Forelimb muscle (tissue), 1 donor: ENCODE data around the gene MAVS. TPM values are rescaled to one million over a fixed set of nuclear protein-coding genes. Genes with fewer than 3 reads are reported as not detected.
"Not testable (repeated sequence)": the region's sequence is repeated elsewhere in the genome, so short reads cannot be mapped to it uniquely, and the experiment has no call there.

ENCODE experiments used
- DNase-seq: peaks from one replicate; pipeline ENCODE4 v3.0.0-alpha.2; 2013; ENCODE audit warnings: low read depth
- polyA plus RNA-seq: library from polyadenylated mRNA; unstranded; fragments of 120-200 nt; gene quantifications from one replicate; pipeline ENCODE4 v1.2.1, GENCODE V29; 2013; ENCODE audit not compliant: insufficient read length

MAVS gene
- polyA plus RNA-seq, 1 donor = 22.8 TPM

DNA sequence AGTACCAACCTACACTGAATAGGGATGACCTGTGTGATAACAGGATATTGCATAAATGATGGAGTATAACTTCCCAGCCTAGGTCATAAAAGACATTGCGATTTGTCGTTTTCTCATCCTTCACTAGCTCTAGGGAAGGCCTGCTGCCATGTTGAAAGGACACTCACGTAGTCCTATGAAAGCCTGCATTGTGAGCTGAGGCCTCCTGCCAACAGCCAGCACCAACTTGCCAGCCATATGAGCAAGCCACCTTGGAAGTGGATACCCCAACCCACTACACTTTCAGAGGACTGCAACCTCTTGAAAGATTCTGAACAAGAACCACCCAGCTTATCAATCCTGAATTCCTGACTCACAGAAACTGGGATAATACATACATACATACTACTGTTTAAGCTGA is 39.1 kb downstream of the MAVS start:
- DNase-seq = no peak

DNA sequence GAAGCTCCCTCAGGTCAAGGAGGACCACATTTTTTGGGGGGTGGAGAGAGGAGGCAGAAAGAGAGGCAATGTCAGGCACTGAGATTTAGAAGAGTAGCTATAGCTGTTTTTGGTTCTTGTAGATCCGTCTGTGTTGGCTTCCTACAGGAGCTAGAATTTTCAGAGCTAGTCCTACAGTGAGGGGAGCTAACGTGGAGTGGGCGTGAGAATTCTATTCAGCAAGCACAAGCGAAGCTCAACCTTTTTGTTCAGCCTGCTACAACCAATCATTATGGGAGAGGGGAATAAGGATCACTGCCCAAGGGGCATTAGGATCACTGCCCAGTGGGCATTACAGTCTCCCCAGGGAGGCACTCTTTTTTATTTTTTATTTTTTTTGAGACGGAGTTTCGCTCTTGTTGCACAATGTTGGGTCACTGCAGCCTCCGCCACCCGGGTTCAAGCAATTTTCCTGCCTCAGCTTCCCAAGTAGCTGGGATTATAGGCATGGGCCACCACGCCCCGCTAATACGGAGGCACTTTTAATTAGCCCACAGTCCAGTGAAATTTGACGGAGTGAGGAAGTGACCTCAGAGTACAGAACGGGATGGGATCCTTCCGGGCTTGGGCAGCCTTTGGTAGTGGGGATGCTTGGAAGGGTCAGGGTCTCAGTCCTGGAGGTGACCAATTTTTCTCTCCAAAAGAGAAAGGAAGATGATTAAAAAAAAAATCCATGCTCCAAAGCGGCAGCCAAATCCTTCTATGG is 41.4 kb downstream of the MAVS start:
- no peak for DNase-seq

DNA sequence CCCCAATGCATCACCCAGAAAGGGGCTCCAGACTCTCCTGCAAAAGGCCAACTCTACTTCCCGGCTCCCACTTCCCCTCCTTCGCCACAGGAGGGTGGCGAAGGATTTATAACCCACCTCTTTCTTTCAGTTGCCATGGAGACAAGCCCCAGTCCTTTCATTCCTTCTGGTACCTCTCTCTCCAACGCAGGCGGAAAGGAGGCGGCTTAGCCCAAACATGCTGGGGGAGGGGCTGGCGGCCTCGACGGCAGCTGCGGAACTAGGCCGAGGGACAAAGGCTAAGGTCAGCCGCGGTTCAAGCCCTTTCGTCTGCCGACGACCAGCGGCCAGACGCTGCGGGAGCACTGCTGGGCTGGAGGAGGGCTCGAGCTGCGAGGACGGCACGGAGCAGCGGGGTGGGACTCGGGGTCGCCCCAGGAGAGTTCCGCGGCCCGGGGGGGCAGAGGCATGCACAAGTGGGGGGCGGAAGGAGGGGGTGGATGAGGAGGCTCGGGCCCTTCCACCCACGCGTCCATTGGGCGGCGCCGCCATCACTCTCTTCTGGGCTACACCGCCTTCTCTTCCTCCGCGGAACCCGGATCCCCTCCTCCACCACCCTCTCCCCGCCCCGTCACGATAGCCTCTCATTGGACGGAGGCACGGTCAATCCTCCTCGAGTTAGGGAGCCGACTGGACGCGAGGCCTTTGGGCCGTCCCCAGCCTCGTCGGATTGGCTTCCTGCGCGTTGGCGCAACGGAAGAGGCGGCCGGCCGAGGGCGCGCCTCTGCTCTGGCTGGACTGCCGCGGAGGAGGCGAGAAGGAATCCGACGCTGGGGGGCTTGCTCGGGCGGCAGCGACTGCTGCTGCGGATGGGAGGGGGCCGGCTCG is 42.2 kb downstream of the MAVS start, which contains the start of gene PANK2:
PANK2 (plus strand) TSS at position 766 of the 867 bp plus-strand sequence.
- DNase-seq = peak; percentile 98

DNA sequence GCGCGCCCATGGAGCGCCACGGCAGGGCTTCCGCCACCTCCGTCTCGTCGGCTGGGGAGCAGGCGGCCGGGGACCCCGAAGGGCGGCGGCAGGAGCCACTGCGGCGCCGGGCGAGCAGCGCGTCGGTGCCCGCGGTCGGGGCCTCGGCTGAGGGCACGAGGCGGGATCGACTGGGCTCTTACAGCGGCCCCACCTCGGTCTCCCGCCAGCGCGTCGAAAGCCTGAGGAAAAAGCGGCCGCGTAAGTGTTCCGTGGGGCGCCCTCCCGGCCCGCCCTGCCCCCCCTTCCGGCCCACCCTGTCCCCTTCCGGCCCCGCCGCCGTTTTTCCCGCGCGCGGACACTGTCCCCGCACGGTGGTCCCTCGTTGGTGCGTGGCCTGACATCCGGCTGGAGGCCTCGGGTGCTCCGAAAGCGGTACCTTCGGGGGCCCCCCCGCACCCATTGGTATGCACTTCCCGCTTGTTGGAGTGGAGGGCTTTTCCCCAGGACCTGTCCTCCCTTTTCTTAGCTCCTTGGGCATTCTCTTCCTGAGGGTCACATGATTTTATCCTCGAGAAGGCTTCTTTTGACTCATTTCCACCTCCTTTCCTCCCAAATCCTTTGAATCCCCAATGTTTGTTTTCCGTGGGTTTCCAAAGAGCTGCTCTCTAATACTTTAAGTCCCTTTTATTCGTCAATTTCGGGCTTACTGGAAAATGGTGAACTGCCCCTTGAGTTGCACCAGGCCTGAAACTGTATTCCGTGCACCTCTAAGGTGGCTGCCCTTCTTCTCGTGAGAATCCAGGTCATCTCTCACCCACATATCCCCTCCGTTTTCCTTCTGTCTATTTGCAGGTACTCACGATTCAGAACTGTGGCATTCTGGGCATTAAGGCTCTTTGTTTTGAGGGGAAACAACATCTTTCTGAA is 43.1 kb downstream of the MAVS start:
- DNase-seq = no peak

DNA sequence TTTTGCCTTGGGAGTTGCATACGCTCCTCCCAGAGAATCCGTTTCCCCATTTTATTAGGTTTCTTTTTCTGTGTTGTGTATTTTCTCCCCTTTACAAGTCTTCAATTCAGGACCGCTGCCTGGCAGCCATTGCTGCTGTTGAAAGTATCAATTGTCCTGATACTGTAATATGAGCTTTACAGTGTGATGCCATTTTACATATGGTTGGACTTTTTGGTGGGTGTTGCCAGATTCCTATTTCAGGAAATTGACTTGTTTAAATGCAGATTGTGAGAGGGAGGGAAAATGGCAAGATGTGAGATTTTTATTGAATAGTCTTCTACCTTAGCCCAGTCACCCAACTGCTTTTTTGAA is 43.7 kb downstream of the MAVS start:
- DNase-seq = no peak

DNA sequence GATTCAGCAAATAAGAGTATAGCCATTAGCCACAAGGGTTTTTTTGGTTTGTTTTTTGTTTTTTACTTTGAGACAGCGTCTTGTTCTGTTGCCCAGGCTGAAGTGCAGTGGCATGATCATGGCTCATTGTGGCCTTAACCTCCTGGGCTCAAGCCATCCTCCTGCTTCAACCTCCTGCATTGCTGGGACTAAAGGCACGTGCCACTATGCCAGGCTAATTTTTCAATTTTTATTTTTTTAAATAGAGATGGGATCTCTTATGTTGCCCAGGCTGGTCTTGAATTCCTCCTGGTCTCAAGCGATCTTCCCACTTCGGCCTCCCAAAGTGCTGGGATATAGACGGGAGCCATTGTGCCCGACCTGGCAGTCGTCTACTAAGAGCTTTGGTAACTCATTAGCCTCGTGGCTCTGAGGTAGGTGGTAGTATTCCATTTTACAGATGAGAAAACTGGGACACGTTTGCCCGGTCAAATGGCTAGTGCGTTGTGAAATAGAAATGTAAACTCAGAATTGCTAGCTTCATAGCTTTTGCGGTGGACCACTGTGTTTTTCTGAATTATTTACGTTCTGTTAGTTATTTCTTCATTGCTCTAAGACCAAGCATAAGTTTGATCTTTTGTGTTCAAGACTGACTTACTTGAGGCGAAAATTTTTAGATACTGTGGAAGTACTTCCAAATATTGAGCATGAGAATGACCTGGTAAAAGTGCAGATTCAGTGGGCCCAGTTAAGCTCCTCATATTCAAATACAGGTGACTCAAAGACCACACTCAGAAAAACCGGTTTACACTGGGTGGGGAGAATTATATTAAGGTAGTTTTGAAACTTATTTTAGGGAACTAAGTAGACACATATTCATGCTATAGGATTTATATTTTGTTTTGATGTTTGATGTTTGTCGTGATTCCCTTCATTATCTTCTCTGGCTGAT is 44.6 kb downstream of the MAVS start:
- no peak for DNase-seq

DNA sequence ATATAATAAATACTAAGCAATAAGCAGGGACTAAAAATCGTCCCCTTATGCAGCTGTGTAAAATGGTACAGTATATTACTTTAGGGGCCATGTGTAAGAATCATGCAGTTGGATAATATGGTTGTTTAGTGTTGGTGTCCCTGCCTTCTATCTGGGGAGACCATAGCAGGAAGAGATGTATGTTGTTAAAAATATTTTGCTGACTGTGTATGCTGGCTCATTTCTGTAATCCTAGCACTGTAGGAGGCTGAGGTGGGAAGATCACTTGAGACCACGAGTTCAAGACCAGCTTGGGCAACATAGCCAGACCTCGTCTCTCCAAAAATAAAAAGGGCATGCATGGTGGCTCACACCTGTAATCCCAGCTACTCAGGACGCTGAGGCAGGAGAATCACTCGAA is 48.2 kb downstream of the MAVS start:
- DNase-seq = no peak

DNA sequence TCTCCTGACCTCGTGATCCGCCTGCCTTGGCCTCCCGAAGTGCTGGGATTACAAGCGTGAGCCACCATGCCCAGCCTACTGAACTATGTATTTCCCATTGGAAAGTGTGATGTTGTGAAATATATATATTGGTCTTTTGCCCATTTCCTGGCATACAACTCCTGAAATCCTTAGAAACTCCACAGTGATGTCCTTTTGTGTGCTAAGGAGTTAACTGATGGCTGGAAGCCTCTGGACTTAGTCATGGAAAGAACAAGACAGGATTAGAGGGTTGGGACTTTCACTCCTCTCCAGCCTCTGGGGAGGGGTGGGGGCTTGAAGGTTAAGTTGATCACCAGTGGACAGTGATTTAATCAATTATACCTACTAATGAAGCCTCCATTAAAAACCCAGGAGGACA is 49.7 kb downstream of the MAVS start:
- DNase-seq = no peak

DNA sequence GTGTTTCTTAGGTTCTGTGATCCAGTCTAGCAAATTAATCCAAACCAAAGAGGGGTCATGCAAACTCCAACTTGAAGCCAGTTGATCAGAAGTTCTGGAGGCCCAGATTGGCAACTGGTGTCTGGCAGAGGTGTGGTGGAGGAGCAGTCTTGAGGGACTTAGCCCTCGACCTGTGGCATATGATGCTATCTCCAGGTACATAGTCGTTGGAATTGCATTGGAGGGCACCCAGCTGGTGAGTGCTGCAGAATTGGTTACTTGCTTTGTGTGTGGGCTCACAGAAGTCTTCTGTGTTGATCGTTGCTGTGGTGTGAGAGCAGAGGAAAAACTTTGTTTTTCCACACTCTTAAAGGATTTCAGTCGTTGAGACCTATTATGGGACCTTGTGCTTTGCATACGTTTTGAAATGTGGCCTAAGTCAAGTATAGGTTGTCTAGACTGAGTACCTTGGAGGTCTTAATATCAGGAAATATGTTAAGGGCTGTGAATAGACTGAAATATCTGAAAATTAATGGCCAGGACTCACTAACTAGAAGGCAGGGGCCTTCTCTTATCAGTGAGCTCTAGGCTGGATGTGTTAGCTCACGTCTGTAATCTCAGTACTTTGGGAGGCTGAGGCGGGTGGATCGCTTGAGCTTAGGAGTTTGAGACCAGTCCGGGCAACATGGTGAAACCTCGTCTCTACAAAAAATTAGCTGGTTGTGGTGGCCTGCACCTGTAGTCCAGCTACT is 50.4 kb downstream of the MAVS start:
- DNase-seq = no peak

DNA sequence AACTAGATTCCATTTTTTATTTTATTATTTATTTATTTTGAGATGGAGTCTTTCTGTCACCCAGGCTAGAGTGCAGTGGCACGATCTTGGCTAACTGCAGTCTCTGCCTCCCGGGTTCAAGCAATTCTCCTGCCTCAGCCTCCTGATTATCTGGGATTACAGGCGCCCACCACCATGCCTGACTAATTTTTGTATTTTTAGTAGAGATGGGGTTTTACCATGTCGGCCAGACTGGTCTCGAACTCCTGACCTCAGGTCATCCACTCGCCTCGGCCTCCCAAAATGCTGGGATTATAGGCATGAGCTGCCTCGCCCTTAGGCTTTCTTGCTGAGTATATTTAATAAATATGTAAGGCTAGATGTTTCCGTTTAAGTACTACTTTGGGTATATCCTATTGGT is 51.5 kb downstream of the MAVS start:
- DNase-seq = not testable (repeated sequence)

DNA sequence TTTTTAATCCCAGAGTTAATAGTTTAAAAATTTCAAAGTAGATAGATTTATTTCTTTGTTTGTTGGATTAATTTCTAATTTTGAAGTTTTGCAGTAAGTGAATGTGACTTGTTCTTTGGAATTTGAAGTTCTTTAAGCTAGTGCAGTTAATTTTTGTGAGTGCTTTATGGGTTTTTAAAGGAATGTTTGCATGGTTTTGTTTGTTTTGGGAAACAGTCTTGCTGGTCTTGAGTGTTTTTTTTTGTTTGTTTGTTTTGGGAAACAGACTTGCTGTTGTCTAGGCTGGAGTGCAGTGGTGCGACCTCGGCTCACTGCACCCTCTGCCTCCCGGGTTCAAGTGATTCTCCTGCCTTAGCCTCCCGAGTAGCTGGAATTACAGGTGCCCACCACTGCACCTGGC is 52.0 kb downstream of the MAVS start:
- no peak for DNase-seq

DNA sequence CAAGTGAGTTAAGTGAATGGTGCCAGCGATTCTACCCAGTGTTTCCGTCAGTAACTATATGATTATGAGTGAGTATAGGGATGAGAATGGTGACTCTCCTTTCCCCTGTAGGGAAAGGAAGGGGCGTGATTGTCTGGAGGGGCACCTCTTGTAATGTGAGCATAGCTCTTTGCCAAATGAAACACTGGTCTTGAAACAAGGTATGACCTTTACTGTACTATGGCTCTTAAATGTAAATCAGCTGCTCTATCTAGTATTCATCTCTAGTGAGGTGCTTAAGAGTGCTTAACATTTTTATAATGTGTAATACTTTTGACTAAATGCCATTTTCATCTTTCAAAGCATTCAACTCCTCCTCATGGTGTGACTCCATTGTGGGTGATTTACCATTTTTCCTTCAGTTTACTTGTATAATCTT is 53.6 kb downstream of the MAVS start:
- no peak for DNase-seq

DNA sequence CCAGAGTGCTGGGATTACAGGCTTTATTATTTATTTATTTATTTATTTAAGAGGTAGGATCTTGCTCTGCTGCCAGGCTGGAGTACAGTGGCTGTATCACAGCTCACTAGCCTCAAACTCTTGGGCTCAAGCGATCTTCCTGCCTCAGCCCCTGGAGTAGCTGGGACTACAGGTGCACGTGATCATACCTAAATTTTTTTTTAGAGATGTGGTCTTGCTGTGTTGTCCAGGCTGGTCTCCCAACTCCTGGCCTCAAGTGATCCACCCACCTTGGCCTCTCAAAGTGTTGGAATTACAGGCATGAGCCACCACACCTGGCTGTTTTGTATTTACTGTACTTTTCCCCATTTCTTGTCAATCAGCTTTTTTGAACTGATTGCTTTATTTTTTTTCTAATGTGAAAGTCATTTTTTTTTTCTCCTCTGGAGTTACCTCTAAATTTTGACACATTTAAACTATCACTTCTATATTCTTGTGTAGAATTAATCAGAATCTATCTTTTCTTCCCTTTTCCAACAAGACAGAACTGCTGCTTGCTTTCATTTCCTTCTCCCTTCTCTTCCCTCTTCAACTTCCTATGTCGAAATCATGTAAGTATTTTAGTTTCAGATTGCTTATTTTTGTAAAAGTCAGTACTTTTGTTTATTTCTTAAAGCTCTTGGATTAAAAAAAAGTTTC is 54.5 kb downstream of the MAVS start:
- no peak for DNase-seq

DNA sequence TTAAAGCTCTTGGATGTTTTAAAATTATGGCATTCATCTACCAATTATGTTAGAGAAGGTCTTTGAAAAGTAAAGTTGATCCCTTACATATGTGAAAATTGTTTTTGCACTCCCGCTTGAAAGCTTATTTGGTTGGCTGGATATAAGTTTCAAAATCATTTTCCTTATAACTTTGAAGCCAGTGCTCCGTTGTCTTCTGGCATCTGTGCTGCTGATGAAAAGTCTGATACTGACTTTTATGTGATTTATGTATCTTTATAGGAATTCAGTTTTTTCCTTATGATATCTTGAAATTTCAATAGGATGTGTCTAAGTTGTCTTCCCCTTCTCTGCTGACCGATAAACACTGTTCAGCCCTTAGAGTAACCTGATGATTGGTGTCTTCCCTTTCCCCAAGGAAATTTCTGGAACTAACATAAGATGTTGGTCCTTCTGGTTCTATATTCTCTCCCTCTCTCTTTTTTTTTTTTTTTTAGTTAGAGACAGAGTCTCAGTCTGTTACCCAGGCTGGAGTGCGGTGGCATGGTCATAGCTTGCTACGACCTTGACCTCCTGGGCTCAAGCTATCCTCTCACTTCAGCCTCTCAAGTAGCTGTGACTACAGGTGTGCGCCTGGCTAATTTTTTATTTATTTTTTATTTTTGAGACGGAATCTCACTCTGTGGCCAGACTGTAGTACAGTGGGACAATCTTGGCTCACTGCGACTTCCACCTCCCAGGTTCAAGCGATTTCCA is 55.2 kb downstream of the MAVS start:
- no peak for DNase-seq

DNA sequence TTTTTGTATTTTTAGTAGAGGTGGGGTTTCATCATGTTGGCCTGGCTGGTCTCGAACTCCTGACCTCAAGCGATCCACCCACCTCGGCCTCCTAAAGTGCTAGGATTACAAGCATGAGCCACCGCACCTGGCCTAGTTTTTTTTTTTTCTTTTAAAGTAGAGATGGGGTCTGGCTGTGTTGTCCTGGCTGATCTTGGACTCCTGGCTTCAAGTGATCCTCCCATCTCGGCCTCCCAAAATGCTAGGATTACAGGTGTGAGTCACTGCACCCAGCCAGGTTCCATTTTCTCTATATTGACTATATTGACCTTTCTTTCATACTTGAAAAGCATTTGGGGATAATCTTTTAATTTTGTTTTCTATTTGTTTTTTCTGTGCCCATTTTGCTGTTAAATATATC is 55.8 kb downstream of the MAVS start:
- DNase-seq = no peak

DNA sequence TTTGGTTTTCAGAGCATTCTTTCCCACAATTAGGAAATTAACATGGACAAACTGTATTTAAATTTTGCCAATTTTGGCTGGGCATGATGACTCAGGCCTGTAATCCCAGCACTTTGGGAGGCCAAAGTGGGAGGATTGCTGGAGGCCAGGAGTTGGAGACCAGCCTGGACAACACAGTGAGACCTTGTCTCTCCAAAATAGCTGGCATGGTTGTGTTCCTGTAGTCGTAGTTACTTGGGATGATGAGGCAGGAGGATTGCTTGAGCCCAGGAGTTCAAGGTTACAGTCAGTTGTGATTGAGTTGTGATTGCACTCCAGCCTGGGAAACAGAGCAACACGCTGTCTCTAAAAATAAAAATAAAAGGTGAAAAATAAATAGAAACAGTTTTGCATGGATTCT is 57.6 kb downstream of the MAVS start:
- no peak for DNase-seq

DNA sequence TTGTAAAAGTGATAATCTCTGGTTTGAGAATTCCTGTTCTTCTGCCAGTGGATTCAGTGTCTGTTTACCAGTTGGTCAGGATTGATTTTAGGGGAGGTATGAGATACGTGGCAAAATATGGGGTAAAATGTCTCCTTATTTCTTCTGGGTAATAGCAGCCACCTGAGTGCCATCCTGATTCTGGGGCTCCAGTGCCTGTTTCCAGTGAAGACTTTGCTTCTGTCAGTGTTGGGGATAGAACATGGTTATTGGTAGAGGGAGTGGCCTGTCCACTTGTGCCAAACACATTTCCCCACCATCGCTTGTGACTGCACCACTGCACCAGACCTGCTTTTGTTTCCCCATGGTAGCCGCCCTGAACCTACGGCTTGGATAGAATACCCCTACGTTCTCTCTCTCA is 58.2 kb downstream of the MAVS start:
- DNase-seq = no peak

DNA sequence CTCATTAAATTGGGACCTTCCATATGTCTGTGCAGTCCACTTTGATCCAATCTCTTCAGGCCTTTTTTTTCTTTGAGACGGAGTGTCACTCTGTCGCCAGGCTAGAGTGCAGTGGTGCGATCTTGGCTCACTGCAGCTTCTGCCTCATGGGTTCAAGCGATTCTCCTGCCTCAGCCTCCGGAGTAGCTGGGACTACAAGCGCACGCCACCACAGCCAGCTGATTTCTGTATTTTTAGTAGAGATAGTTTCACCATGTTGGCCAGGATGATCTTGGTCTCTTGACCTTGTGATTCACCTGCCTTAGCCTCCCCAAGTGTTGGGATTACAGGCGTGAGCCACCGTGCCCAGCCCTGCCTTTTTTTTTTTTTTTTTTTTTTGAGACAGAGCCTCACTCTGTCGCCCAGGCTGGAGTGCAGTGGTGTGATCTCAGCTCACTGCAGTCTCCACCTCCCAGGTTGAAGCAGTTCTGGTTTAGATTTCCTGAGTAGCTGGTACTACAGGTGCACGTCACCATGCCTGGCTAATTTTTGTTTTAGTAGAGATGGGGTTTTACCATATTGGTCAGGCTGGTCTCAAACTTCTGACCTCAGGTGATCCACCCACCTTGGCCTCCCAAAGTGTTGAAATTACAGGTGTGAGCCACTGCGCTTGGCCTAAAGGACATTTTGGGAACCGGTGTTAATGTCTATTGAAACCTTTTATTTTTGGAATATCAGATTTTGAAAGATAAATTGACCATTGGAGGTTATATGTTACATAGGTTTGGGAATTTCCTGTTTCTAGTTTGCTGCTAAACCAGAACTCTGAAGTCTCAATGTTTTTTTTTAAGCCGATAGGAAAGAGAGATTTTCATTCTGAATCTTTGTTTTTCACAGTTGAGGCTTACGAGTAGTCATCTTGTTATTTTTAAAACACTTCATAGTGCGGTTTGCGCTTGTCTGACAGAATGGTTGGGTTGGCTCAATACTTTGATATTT is 60.4 kb downstream of the MAVS start:
- not testable (repeated sequence) for DNase-seq
